Right cardiac atrium (tissue), 5 donors: ENCODE data around the gene SSX5. TPM values are rescaled to one million over a fixed set of nuclear protein-coding genes. Genes with fewer than 3 reads are reported as not detected.
"Not testable (repeated sequence)": the region's sequence is repeated elsewhere in the genome, so short reads cannot be mapped to it uniquely, and the experiment has no call there.

Experiments
- ATAC-seq, 2 donors: fragments of 200-7000 bp; cut with Tn5 transposase; one replicate each; pipeline versions ENCODE4 v1.8.0 to v1.9.1; 2020; ENCODE audit warnings: moderate library complexity in 2 of 2, mild to moderate bottlenecking in 1 of 2
- DNase-seq, 3 donors: peaks; one replicate each; pipeline ENCODE4 v3.0.0-alpha.2; 2020
- H3K27ac ChIP-seq: one replicate; pipeline ENCODE4 v1.5.1; 2013; ENCODE audit warnings: mild to moderate bottlenecking, low read length, control low read depth, moderate library complexity
- H3K27me3 ChIP-seq: one replicate; pipeline ENCODE4 v1.6.1; 2013; ENCODE audit not compliant: control insufficient read depth, insufficient read depth
- H3K4me1 ChIP-seq: one replicate; pipeline ENCODE4 v1.6.1; 2013; ENCODE audit warnings: low read length; ENCODE audit not compliant: control insufficient read depth, insufficient read depth
- H3K4me3 ChIP-seq: one replicate; pipeline ENCODE4 v1.5.1; 2013; ENCODE audit warnings: low read length, control low read depth
- H3K9me3 ChIP-seq: one replicate; pipeline ENCODE4 v1.6.1; 2013; ENCODE audit warnings: low read length; ENCODE audit not compliant: control insufficient read depth
- WGBS: extraction: QIAGEN DNeasy Blood & Tissue Kit; methylation state at CpG from one replicate; pipeline ENCODE4 v1.1.7; 2013; 5-methylcytosine and 5-hydroxymethylcytosine counted together
- intact Hi-C, 4 donors: fragments of 100-400 bp; cut with DNase I; formaldehyde crosslinking; loops; one replicate each; pipeline versions ENCODE4 v1.11.0 to v1.14.0; 2022 to 2023
- long read RNA-seq, 4 donors: library from polyadenylated mRNA; unstranded; transcript quantifications; one replicate each; pipeline ENCODE4 v2.0.0, GENCODE V29; 2020 to 2021
- polyA plus RNA-seq: library from polyadenylated mRNA; stranded (reverse); fragments of 200-250 nt; gene quantifications from one replicate; pipeline ENCODE4 v1.2.3, GENCODE V29; 2013
- total RNA-seq, 4 donors: library from RNA; stranded (reverse); fragmentation: NEBNext Ultra II Directional; extraction: Animal tissue kit (Norgen Biotek cat#: 25700); gene quantifications; one replicate each; pipeline ENCODE4 v1.2.1, GENCODE V29; 2021
- donor health status: healthy with polysubstance abuse.
- donor health status: DM: no; HTN: yes; CAD: no.
- donor health status: DM: no; HTN: no; CAD: no.
- donor health status: DM: no; HTN: yes; CAD: no; lungs with severe emphysema.
- donor health status: DM: yes; HTN: yes; CAD: no.

The SSX5 gene, protein sequence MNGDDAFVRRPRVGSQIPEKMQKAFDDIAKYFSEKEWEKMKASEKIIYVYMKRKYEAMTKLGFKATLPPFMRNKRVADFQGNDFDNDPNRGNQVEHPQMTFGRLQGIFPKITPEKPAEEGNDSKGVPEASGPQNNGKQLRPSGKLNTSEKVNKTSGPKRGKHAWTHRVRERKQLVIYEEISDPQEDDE
- total RNA-seq, result not detected
- polyA plus RNA-seq, result not detected
- long read RNA-seq, donor 1, result 0 reads
- long read RNA-seq, donor 2, result 0 reads
- long read RNA-seq, donor 3, result 0 reads
- long read RNA-seq, donor 4, result 0 reads

DNA sequence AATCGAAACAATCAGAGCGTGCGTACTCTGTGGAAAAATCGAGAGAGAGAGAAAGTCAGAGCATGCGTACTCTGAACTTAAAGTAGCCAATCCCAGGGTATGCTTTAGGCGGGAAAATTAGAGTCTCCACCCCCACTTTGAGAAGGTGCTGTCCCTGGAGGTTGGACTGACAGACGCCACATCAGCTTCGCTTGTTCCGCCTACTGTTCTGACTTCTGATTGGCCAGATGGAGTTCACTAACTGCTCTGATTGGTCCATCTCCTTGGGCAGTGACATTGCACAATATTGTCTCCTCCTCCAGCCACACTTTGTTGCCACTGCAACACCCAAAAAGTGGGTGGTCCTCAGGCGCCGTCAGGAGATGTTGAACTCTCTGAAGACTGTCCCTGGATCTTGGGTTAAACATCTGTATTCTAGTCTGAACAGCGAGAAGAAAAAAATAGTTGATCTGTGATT is at the start of gene SSX5:
SSX5 (minus strand) TSS at position 51 of the 457 bp plus-strand sequence. CDS start 1,437 bp downstream, outside the sequence.
- WGBS, result 93% methylated on average over 12 of the region's 12 CpGs
- intact Hi-C loops, result no loop called here
- no peaks in the 10 kb centered on the region for H3K27me3 ChIP-seq
- no peak within 1 kb of the TSS for H3K27ac ChIP-seq
- no peak for ATAC-seq
- no peak within 1 kb of the TSS for H3K4me3 ChIP-seq
- H3K9me3 ChIP-seq, result no peaks in the 10 kb centered on the region
- DNase-seq, result no peak
- H3K4me1 ChIP-seq, result no peaks in the 10 kb centered on the region

- H3K27ac ChIP-seq, H3K9me3 ChIP-seq, DNase-seq, H3K4me3 ChIP-seq, H3K4me1 ChIP-seq, ATAC-seq, H3K27me3 ChIP-seq, intact Hi-C loops: not testable (repeated sequence)
- 91% methylated on average over 4 of the region's 4 CpGs for WGBS
These were observed 27.6 kb upstream of the SSX5 start for GRCh38 chrX:48224196-48224595.

GRCh38 chrX:48214341-48214740 is 17.7 kb upstream of the SSX5 start:
- ATAC-seq, H3K4me3 ChIP-seq, intact Hi-C loops, H3K4me1 ChIP-seq, H3K9me3 ChIP-seq, H3K27ac ChIP-seq, DNase-seq, H3K27me3 ChIP-seq: not testable (repeated sequence)
- WGBS, result 25% methylated on average over 4 of the region's 4 CpGs

GRCh38 chrX:48190024-48190423 is 6.6 kb downstream of the SSX5 start:
- intact Hi-C loops, H3K9me3 ChIP-seq, ATAC-seq, H3K4me3 ChIP-seq, H3K27ac ChIP-seq, H3K4me1 ChIP-seq, DNase-seq, H3K27me3 ChIP-seq: not testable (repeated sequence)
- WGBS, result 37% methylated on average over 5 of the region's 5 CpGs

- H3K9me3 ChIP-seq, DNase-seq, H3K4me3 ChIP-seq, H3K27ac ChIP-seq, H3K27me3 ChIP-seq, ATAC-seq, intact Hi-C loops, H3K4me1 ChIP-seq: not testable (repeated sequence)
- WGBS, result 75% methylated on average over 5 of the region's 5 CpGs
These were observed 14.7 kb downstream of the SSX5 start for GRCh38 chrX:48181882-48182281.

- intact Hi-C loops, result no loop called here
- no peaks in the 10 kb centered on the region for H3K4me1 ChIP-seq
- no peaks in the 10 kb centered on the region for H3K9me3 ChIP-seq
- DNase-seq (no peak), ATAC-seq (no peak)
- H3K4me3 ChIP-seq, result no peak overlapping the region
- H3K27ac ChIP-seq, result no peak overlapping the region
- 96% methylated on average over 4 of the region's 4 CpGs for WGBS
- no peaks in the 10 kb centered on the region for H3K27me3 ChIP-seq
These were observed 15.8 kb downstream of the SSX5 start for GRCh38 chrX:48180811-48181210.

GRCh38 chrX:48179691-48180090 is 16.9 kb downstream of the SSX5 start:
- H3K4me3 ChIP-seq, result no peak overlapping the region
- H3K4me1 ChIP-seq, result no peaks in the 10 kb centered on the region
- WGBS, result 91% methylated on average over 4 of the region's 4 CpGs
- intact Hi-C loops, result no loop called here
- no peaks in the 10 kb centered on the region for H3K27me3 ChIP-seq
- H3K9me3 ChIP-seq, result no peaks in the 10 kb centered on the region
- no peak overlapping the region for H3K27ac ChIP-seq
- DNase-seq, result no peak
- ATAC-seq, result no peak

DNA sequence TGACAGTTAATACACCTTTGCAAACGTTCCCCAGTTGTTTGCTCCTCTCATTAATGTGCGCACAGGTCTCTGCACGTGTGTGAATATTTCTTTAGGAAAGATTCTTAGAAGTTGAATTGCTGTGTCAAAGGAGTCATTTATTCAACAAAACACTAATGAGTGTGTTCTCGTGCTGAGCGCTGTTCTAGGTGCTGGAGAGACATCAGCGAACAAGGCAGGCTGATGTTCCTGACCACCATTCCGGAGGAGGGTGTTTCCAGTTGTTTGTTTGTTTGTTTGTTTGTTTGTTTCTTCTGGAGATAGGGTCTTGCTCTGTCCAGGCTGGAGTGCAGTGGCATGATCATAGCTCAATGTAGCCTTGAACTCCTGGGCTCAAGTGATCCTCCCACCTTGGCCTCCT is 30.3 kb downstream of the SSX5 start:
- H3K27me3 ChIP-seq, H3K27ac ChIP-seq, H3K9me3 ChIP-seq, ATAC-seq, H3K4me3 ChIP-seq, DNase-seq, intact Hi-C loops, H3K4me1 ChIP-seq: not testable (repeated sequence)
- 63% methylated on average over 6 of the region's 7 CpGs for WGBS

GRCh38 chrX:48165241-48165640 is 31.4 kb downstream of the SSX5 start:
- no peak for DNase-seq
- Histone ChIP-seq H3K27me3 (no peaks in the 10 kb centered on the region), H3K4me1 (no peaks in the 10 kb centered on the region), H3K27ac (no peak overlapping the region), H3K4me3 (no peak overlapping the region), H3K9me3 (no peaks in the 10 kb centered on the region)
- WGBS, result 77% methylated on average over 12 of the region's 12 CpGs
- no peak for ATAC-seq
- intact Hi-C loops, result no loop called here

- H3K27me3 ChIP-seq, result no peaks in the 10 kb centered on the region
These were observed 40.6 kb downstream of the SSX5 start for GRCh38 chrX:48156014-48156413.

GRCh38 chrX:48154796-48155195 is 41.8 kb downstream of the SSX5 start:
- intact Hi-C loops, result no loop called here
- ATAC-seq, result no peak
- no peaks in the 10 kb centered on the region for H3K27me3 ChIP-seq
- WGBS, result 91% methylated on average over 2 of the region's 2 CpGs
- H3K4me3 ChIP-seq, result no peak overlapping the region
- H3K9me3 ChIP-seq, result no peaks in the 10 kb centered on the region
- H3K27ac ChIP-seq, result no peak overlapping the region
- no peak for DNase-seq
- no peaks in the 10 kb centered on the region for H3K4me1 ChIP-seq

More at GRCh38 chrX:48156014-48156413, 40.6 kb downstream of the SSX5 start:
- ATAC-seq (no peak), DNase-seq (no peak)
- H3K27ac ChIP-seq, result no peak overlapping the region
- H3K4me3 ChIP-seq, result no peak overlapping the region
- WGBS, result 92% methylated on average over 12 of the region's 12 CpGs
- H3K9me3 ChIP-seq, result no peaks in the 10 kb centered on the region
- intact Hi-C loops, result no loop called here
- H3K4me1 ChIP-seq, result no peaks in the 10 kb centered on the region

- DNase-seq (no peak), ATAC-seq (no peak)
- Histone ChIP-seq H3K27ac (no peak overlapping the region), H3K4me3 (no peak overlapping the region), H3K27me3 (no peaks in the 10 kb centered on the region), H3K9me3 (no peaks in the 10 kb centered on the region), H3K4me1 (no peaks in the 10 kb centered on the region)
- intact Hi-C loops, result no loop called here
- 83% methylated on average over 10 of the region's 10 CpGs for WGBS
These were observed 42.8 kb downstream of the SSX5 start for GRCh38 chrX:48153769-48154168.
